Measurements from ENCODE around the gene EHMT1. TPM values are rescaled to one million over a fixed set of nuclear protein-coding genes. Genes with fewer than 3 reads are reported as not detected.

EHMT1 gene
- total and polyA plus RNA-seq, 9 of the 15 experiments (the other 6 are each of a cell fraction or from before 2014, with no cell fraction given), result 2.2 to 76.0 (median 36.4) TPM

DNA sequence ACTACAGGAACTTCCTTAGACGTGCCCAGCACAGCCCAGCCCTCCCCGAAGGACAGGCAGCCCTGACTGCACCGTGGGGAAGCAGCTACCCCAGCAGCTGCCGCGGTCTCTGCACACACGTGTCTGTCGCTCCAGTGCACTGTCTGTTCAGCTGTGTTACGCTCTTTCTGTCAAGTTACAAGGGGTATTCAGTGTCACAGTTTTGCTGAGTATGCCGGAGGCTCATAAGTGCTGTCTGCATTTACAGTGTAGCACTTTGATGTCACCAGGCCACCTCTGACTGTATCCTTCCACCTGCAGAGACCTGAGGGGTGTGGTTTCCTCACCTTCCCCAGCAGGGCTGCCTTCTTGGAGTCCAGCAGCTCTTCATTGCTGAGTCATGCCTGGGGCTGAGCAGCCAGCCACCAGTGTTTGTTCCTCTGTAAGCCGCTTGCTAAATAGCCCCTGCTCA, 126.8 kb downstream of the EHMT1 start:
- H2AFZ ChIP-seq (ENCODE audit: low read depth, low read length), result no peak overlapping the region
- BruUV-seq (replicated peaks), result no TSS peak
- ATAC-seq, result peak; percentile 91
- H3K79me2 ChIP-seq (ENCODE audit: control insufficient read depth, insufficient read depth, low read length), result peaks cover 3% of the 10 kb centered on the region; the same call in 1 of the 3 replicates
- 0 out of 2 replicates have a peak, but pooled peaks cover 3% of the 10 kb centered on the region for H4K20me1 ChIP-seq (replicated peaks; ENCODE audit: control insufficient read depth, insufficient read depth, low read length)
- no peaks in the 10 kb centered on the region for H3K9me1 ChIP-seq (ENCODE audit: control insufficient read depth, insufficient read depth, low read length)
- POLR2A ChIA-PET, result interaction anchor here (1.0 kb wide), 1 partner anchor 8 kb away, joined by 3 read pairs; no protein-coding TSS in a partner anchor
- H3K36me3 ChIP-seq (ENCODE audit: control insufficient read depth, insufficient read depth, low read length), result peaks cover 55% of the 10 kb centered on the region
- peak; percentile 48 to 72 (median 62) for DNase-seq (ENCODE audit: extremely low read depth in 1 of 4, low spot score in 3 of 4)
- no peaks in the 10 kb centered on the region for H3K27me3 ChIP-seq (ENCODE audit: control insufficient read depth in 2 of 2, insufficient read depth in 2 of 2, low read length in 2 of 2)
- 58% methylated on average over 10 of the region's 10 CpGs for WGBS (ENCODE audit: insufficient coverage, low coverage, missing lambda C conversion rate)
- H3K4me1 ChIP-seq (replicated peaks in 1 of 2; ENCODE audit: control insufficient read depth in 2 of 2, insufficient read depth in 2 of 2, low read length in 2 of 2), result peaks cover 3 to 21% of the 10 kb centered on the region in 2 experiments; a peak in 4 of 5 replicates
- FAIRE-seq, result peak; percentile 83
- no peak overlapping the region; the same call in 1 of the 2 replicates for H3K4me2 ChIP-seq (ENCODE audit: insufficient read depth, low read length)
- H3K9me3 ChIP-seq (replicated peaks; ENCODE audit: control insufficient read depth, insufficient read depth, low read depth, low read length), result no peaks in the 10 kb centered on the region
- H3K27ac ChIP-seq (ENCODE audit: extremely low read depth, low read depth, low read length), result peak overlapping the region; percentile 54
- CTCF ChIA-PET (ENCODE audit: low intra/inter-chr PET ratio), result no interaction called here
- H3K4me3 ChIP-seq, result no peak overlapping the region
- in situ Hi-C loops (cut with MboI) (no loop called here), intact Hi-C loops (cut with micrococcal nuclease) (no loop called here)
- peak overlapping the region in 1 of 2 experiments; percentile 6; a peak in 1 of 4 replicates for H3K9ac ChIP-seq (ENCODE audit: insufficient read depth in 1 of 2, low read depth in 2 of 2, low read length in 2 of 2)
- TF ChIP-seq MBD2 (IDR thresholded peaks at IDR 0.05; ENCODE audit: borderline replicate concordance, low read depth) (no peak), DPF2 (IDR thresholded peaks at IDR 0.05) (0 out of 2 replicates have a peak, but pooled peaks have one; percentile 42), XRCC3 (IDR thresholded peaks at IDR 0.05) (no peak), TFAM (CRISPR knock-in tag; conservative IDR thresholded peaks at IDR 0.05) (no peak), RCOR1 (IDR thresholded peaks at IDR 0.05; ENCODE audit: borderline replicate concordance in 1 of 2, low read depth in 2 of 2, low read length in 2 of 2) (no peak), ZNF253 (CRISPR knock-in tag; conservative IDR thresholded peaks at IDR 0.05) (no peak), MAFG (tag; conservative IDR thresholded peaks at IDR 0.05) (peak; percentile 87), CREM (IDR thresholded peaks at IDR 0.05; ENCODE audit: low read depth) (no peak), ZNF316 (IDR thresholded peaks at IDR 0.05) (peak; percentile 88), ZNF184 (CRISPR knock-in tag; IDR thresholded peaks at IDR 0.05) (no peak), HNRNPLL (IDR thresholded peaks at IDR 0.05; ENCODE audit: low read depth, low read length, poor library complexity, severe bottlenecking) (no peak), RFX1 (IDR thresholded peaks at IDR 0.05) (no peak), ETV1 (tag; conservative IDR thresholded peaks at IDR 0.05; ENCODE audit: low read depth) (no peak), PRMT5 (CRISPR knock-in tag; IDR thresholded peaks at IDR 0.05) (no peak)
- TF ChIP-seq, protein P1, sequence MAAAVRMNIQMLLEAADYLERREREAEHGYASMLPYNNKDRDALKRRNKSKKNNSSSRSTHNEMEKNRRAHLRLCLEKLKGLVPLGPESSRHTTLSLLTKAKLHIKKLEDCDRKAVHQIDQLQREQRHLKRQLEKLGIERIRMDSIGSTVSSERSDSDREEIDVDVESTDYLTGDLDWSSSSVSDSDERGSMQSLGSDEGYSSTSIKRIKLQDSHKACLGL (CRISPR knock-in tag; IDR thresholded peaks at IDR 0.05; ENCODE audit: borderline replicate concordance, poor library complexity, severe bottlenecking), result no peak
- TF ChIP-seq, protein P2, sequence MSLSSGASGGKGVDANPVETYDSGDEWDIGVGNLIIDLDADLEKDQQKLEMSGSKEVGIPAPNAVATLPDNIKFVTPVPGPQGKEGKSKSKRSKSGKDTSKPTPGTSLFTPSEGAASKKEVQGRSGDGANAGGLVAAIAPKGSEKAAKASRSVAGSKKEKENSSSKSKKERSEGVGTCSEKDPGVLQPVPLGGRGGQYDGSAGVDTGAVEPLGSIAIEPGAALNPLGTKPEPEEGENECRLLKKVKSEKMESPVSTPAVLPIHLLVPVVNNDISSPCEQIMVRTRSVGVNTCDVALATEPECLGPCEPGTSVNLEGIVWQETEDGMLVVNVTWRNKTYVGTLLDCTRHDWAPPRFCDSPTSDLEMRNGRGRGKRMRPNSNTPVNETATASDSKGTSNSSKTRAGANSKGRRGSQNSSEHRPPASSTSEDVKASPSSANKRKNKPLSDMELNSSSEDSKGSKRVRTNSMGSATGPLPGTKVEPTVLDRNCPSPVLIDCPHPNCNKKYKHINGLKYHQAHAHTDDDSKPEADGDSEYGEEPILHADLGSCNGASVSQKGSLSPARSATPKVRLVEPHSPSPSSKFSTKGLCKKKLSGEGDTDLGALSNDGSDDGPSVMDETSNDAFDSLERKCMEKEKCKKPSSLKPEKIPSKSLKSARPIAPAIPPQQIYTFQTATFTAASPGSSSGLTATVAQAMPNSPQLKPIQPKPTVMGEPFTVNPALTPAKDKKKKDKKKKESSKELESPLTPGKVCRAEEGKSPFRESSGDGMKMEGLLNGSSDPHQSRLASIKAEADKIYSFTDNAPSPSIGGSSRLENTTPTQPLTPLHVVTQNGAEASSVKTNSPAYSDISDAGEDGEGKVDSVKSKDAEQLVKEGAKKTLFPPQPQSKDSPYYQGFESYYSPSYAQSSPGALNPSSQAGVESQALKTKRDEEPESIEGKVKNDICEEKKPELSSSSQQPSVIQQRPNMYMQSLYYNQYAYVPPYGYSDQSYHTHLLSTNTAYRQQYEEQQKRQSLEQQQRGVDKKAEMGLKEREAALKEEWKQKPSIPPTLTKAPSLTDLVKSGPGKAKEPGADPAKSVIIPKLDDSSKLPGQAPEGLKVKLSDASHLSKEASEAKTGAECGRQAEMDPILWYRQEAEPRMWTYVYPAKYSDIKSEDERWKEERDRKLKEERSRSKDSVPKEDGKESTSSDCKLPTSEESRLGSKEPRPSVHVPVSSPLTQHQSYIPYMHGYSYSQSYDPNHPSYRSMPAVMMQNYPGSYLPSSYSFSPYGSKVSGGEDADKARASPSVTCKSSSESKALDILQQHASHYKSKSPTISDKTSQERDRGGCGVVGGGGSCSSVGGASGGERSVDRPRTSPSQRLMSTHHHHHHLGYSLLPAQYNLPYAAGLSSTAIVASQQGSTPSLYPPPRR (CRISPR knock-in tag; IDR thresholded peaks at IDR 0.05; ENCODE audit: borderline replicate concordance), result no peak
